NB4 (cell line): ENCODE data around the gene CHST15.

Experiments used
- DNase-seq: peaks from one replicate; pipeline ENCODE4 v3.0.0; 2010; ENCODE audit warnings: low read depth
- H3K4me3 ChIP-seq: one replicate; pipeline ENCODE4 v1.5.1; 2011; ENCODE audit warnings: mild to moderate bottlenecking, low read depth, low read length, moderate library complexity
- CTCF ChIP-seq: IDR thresholded peaks from one replicate; pipeline ENCODE4 v1.5.1; 2012; ENCODE audit warnings: low read depth, low read length
- MAX ChIP-seq: IDR thresholded peaks from 2 replicates; pipeline ENCODE4 v1.6.1; 2011; ENCODE audit warnings: low read depth, low read length
- MYC ChIP-seq: IDR thresholded peaks from 2 replicates; pipeline ENCODE4 v1.6.1; 2011; ENCODE audit warnings: low read depth, low read length
- POLR2A ChIP-seq: IDR thresholded peaks from 2 replicates; pipeline ENCODE4 v1.6.1; 2011; ENCODE audit warnings: mild to moderate bottlenecking; ENCODE audit not compliant: insufficient read length; ENCODE audit errors: extremely low read depth

Gene CHST15

GRCh38 chr10:124134251-124134893 lies 41.0 kb upstream of the CHST15 start:
- DNase-seq: no peak
- TF ChIP-seq POLR2A: no peak
- TF ChIP-seq MAX: no peak
- TF ChIP-seq MYC: no peak
- no peak for TF ChIP-seq CTCF
- H3K4me3 ChIP-seq: no peak overlapping the region

- TF ChIP-seq MAX (no peak), MYC (no peak), CTCF (no peak), POLR2A (no peak)
- DNase-seq: no peak
- no peak overlapping the region for H3K4me3 ChIP-seq
These were observed 39.5 kb upstream of the CHST15 start for GRCh38 chr10:124132876-124133275.

DNA sequence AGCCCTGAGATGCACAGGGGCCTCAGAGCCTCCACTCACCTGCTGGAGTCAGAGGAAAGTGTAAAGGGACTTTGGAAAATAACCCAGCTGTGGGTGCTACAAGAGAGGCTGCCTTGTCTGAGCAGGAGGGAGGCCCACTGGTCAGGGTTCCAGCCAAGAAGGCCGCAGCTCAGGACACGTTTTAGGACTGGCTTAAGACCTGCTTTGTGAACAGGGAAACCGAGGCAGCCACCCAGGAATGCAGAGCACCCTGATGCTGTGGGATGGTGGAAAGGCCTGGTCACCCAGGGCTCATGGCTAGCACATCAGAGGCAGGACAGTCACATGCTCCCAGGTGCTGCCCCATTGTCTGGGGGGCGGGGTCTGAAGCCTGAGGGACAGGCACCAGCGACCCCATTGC lies 38.9 kb upstream of the CHST15 start:
- no peak for TF ChIP-seq CTCF
- no peak for TF ChIP-seq POLR2A
- TF ChIP-seq MYC: no peak
- TF ChIP-seq MAX: no peak
- H3K4me3 ChIP-seq: no peak overlapping the region
- no peak for DNase-seq

DNA sequence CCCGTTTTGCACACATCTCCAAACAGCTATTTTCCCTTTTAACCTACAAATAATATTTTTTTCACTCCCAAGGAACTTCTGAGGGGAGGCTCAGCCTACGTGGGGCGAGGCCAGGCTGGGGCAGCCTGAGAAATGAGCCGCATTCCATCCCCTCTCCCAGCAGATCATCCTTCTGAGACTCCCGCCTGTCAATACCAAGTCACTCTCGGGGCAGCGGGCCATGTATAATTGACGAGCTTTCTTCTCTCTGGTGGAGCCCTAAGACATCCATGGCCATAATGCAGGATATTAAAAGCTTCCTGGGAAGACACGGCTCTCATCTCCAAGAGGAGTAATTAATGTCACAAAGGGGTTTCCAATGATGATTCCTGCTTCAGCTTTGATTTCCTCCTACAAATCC lies 37.8 kb upstream of the CHST15 start:
- no peak overlapping the region for H3K4me3 ChIP-seq
- no peak for TF ChIP-seq CTCF
- no peak for TF ChIP-seq POLR2A
- DNase-seq: no peak

GRCh38 chr10:124130198-124130900 lies 37.0 kb upstream of the CHST15 start:
- no peak overlapping the region for H3K4me3 ChIP-seq
- DNase-seq: no peak
- TF ChIP-seq MYC: no peak
- no peak for TF ChIP-seq MAX
- no peak for TF ChIP-seq CTCF
- no peak for TF ChIP-seq POLR2A

DNA sequence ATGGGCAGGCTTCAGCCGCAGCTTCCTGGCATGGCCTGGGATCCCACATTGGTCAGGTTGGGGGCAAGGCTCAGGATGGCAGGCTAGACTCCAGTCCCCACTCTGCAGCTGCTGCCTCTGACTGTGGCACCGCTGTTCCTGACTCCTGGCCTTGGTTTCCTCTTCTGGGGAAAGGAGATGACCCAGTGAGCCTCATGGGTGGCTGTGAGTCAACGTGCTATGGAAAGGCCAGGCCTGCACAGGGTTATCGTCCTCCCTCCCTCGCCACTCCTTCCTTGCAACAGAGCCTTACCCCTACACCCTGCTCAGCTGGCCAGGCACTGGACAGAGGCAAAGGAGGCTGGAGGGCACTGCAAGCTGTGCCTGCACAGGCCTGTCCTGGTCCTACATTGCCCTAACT lies 36.1 kb upstream of the CHST15 start:
- no peak overlapping the region for H3K4me3 ChIP-seq
- no peak for TF ChIP-seq CTCF
- no peak for TF ChIP-seq POLR2A
- TF ChIP-seq MAX: no peak
- no peak for TF ChIP-seq MYC
- no peak for DNase-seq
